HepG2 (cell line): ENCODE measurements around the gene CACNA1D.

Experiments
- CTCF ChIP-seq: sonication (generic); formaldehyde crosslinking; IDR thresholded peaks from 2 replicates; pipeline ENCODE4 v1.5.0; 2020; ENCODE audit warnings: mild to moderate bottlenecking, missing genetic modification reagents, moderate library complexity
- EZH2 ChIP-seq: conservative IDR thresholded peaks from 2 replicates; pipeline ENCODE4 v1.6.1; 2012; ENCODE audit warnings: mild to moderate bottlenecking, low read depth, low read length, moderate library complexity
- FOXA1 ChIP-seq, 2 experiments: fragments of 450-650 bp in 1 of 2; sonication (generic) in 1 of 2; formaldehyde crosslinking in 1 of 2; IDR thresholded peaks; 2 replicates each; pipeline versions ENCODE4 v1.4.0 to v1.6.1; 2016 to 2020; ENCODE audit warnings: missing genetic modification reagents in 1 of 2
- HNF4A ChIP-seq: sonication (generic); formaldehyde crosslinking; IDR thresholded peaks from 2 replicates; pipeline ENCODE4 v1.4.0; 2020; ENCODE audit warnings: missing genetic modification reagents
- SNAI1 ChIP-seq: sonication (generic); formaldehyde crosslinking; IDR thresholded peaks from 2 replicates; pipeline ENCODE4 v1.5.0; 2020; ENCODE audit warnings: mild to moderate bottlenecking, missing genetic modification reagents, borderline replicate concordance
- SOX5 ChIP-seq: IDR thresholded peaks from 2 replicates; pipeline ENCODE4 v1.6.1; 2016; ENCODE audit warnings: borderline replicate concordance
- STAT5B ChIP-seq: sonication (generic); formaldehyde crosslinking; IDR thresholded peaks from 2 replicates; pipeline ENCODE4 v1.4.0; 2020; ENCODE audit warnings: missing genetic modification reagents
- TBP ChIP-seq: sonication (generic); formaldehyde crosslinking; IDR thresholded peaks from 2 replicates; pipeline ENCODE4 v1.5.0; 2020; ENCODE audit warnings: missing genetic modification reagents
- YEATS2 ChIP-seq: sonication (generic); formaldehyde crosslinking; IDR thresholded peaks from 2 replicates; pipeline ENCODE4 v1.4.0; 2020; ENCODE audit warnings: missing genetic modification reagents, borderline replicate concordance
- ZNF234 ChIP-seq: sonication (generic); formaldehyde crosslinking; conservative IDR thresholded peaks from 2 replicates; pipeline ENCODE4 v1.5.1; 2020; ENCODE audit warnings: mild to moderate bottlenecking, missing genetic modification reagents
- ZNF678 ChIP-seq: sonication (generic); formaldehyde crosslinking; IDR thresholded peaks from 2 replicates; pipeline ENCODE4 v1.4.0; 2020; ENCODE audit warnings: mild to moderate bottlenecking, missing genetic modification reagents
- TF ChIP-seq, protein P1 (sequence below): sonication (generic); formaldehyde crosslinking; IDR thresholded peaks from 2 replicates; pipeline ENCODE4 v1.8.0; 2022; ENCODE audit warnings: mild to moderate bottlenecking, missing genetic modification reagents, borderline replicate concordance
- TF ChIP-seq, protein P2 (sequence below): sonication (generic); formaldehyde crosslinking; IDR thresholded peaks from 2 replicates; pipeline ENCODE4 v1.4.0; 2020; ENCODE audit warnings: missing genetic modification reagents

DNA sequence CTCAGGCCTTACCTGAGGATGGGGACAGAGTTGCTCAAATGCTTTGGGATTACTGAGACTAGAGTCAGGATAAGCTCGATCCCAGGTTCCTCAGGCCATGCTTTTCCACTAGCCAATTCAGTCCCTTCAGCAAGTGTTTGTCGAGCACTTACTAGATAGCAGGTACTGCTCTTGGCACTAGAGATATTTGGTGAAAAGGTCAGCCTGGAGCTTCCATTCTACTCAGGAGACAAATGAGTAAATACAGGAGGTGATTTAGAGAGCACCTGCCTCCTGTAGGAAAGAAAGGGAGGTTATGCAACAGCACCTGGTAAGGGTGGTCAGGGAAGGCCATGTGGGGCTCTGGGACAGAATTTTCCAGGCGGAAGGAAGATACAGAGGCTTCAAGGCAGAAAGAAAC is 99.9 kb downstream of the CACNA1D start:
- no peak for TF ChIP-seq CTCF
- TF ChIP-seq SNAI1, result no peak
- TF ChIP-seq STAT5B (CRISPR knock-in tag), result no peak
- TF ChIP-seq ZNF234, result no peak
- no peak for TF ChIP-seq FOXA1 (IDR thresholded peaks at IDR 0.05)
- no peak for TF ChIP-seq FOXA1 (CRISPR knock-in tag; IDR thresholded peaks at IDR 0.05)
- no peak for TF ChIP-seq TBP (CRISPR knock-in tag)
- TF ChIP-seq YEATS2, result no peak
- TF ChIP-seq SOX5 (CRISPR knock-in tag), result no peak
- TF ChIP-seq ZNF678 (CRISPR knock-in tag), result no peak
- TF ChIP-seq HNF4A (CRISPR knock-in tag), result no peak
- TF ChIP-seq EZH2, result no peak
- TF ChIP-seq, protein P1, sequence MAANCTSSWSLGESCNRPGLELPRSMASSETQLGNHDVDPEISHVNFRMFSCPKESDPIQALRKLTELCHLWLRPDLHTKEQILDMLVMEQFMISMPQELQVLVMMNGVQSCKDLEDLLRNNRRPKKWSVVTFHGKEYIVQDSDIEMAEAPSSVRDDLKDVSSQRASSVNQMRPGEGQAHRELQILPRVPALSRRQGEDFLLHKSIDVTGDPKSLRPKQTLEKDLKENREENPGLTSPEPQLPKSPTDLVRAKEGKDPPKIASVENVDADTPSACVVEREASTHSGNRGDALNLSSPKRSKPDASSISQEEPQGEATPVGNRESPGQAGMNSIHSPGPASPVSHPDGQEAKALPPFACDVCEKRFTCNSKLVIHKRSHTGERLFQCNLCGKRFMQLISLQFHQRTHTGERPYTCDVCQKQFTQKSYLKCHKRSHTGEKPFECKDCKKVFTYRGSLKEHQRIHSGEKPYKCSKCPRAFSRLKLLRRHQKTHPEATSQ, result no peak
- TF ChIP-seq, protein P2, sequence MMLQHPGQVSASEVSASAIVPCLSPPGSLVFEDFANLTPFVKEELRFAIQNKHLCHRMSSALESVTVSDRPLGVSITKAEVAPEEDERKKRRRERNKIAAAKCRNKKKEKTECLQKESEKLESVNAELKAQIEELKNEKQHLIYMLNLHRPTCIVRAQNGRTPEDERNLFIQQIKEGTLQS (CRISPR knock-in tag), result no peak
